GM18909 (cell line): Measurements from ENCODE around the gene MAGEA3.
"Not testable (repeated sequence)": the region's sequence is repeated elsewhere in the genome, so short reads cannot be mapped to it uniquely, and the experiment has no call there.

Source experiments
- ATAC-seq: cut with Tn5 transposase; IDR thresholded peaks from one replicate; pipeline ENCODE4 v1.9.1; 2021; ENCODE audit warnings: mild to moderate bottlenecking; ENCODE audit not compliant: unreplicated experiment, poor library complexity

Gene MAGEA3

DNA sequence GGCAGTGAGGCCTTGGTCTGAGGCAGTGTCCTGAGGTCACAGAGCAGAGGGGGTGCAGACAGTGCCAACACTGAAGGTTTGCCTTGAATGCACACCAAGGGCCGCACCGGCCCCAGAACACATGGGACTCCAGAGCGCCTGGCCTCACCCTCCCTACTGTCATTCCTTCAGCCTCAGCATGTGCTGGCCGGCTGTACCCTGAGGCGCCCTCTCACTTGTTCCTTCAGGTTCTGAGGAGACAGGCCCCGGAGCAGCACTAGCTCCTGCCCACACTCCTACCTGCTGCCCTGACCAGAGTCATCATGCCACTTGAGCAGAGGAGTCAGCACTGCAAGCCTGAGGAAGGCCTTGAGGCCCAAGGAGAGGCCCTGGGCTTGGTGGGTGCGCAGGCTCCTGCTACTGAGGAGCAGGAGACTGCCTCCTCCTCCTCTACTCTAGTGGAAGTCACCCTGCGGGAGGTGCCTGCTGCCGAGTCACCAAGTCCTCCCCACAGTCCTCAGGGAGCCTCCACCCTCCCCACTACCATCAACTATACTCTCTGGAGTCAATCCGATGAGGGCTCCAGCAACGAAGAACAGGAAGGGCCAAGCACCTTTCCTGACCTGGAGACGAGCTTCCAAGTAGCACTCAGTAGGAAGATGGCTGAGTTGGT is 37.4 kb downstream of the MAGEA3 start:
- ATAC-seq: no peak

DNA sequence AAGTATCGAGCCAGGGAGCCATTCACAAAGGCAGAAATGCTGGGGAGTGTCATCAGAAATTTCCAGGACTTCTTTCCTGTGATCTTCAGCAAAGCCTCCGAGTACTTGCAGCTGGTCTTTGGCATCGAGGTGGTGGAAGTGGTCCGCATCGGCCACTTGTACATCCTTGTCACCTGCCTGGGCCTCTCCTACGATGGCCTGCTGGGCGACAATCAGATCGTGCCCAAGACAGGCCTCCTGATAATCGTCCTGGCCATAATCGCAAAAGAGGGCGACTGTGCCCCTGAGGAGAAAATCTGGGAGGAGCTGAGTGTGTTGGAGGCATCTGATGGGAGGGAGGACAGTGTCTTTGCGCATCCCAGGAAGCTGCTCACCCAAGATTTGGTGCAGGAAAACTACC is 37.9 kb downstream of the MAGEA3 start:
- ATAC-seq: not testable (repeated sequence)

DNA sequence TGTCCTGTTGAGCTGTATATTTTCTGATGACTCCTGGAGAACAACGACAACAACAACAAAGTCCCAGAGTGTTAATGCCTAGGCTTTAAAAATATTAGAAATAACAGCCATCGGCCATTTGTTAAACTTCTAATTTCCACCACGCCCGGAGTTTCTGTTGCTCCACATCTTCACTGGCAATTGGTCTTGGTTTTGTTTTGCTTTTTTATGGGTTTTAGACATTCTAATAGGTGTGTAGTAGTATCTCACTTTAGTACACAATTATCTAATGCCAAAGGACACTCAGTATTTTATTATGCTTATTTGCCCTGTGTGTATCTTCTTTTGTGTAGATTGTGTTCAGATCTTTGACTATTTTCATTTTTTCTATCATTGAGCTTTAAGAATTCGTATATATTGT is 40.0 kb downstream of the MAGEA3 start:
- ATAC-seq: no peak
